K562 (cell line): ENCODE measurements around the gene RPL36AL. TPM values are rescaled to one million over a fixed set of nuclear protein-coding genes. Genes with fewer than 3 reads are reported as not detected.

Experiments used
- ATF3 ChIP-seq, 2 experiments: fragments of 450-650 bp in 1 of 2; sonication (generic) in 1 of 2; formaldehyde crosslinking in 1 of 2; IDR thresholded peaks in 1 of 2; conservative IDR thresholded peaks in 1 of 2; 2 replicates each; pipeline versions ENCODE4 v1.6.1 to v1.8.1; 2016 to 2023; ENCODE audit warnings: mild to moderate bottlenecking in 2 of 2, moderate library complexity in 2 of 2, inconsistent platforms in 1 of 2, missing genetic modification reagents in 1 of 2
- BRF1 ChIP-seq: IDR thresholded peaks from 3 replicates; pipeline ENCODE4 v1.6.1; 2011; ENCODE audit warnings: borderline replicate concordance, mild to moderate bottlenecking; ENCODE audit not compliant: insufficient read length; ENCODE audit errors: extremely low read depth
- CREB1 ChIP-seq, 2 experiments: sonication (generic) in 1 of 2; formaldehyde crosslinking in 1 of 2; IDR thresholded peaks; 2 replicates each; pipeline versions ENCODE4 v1.6.1 to v1.8.0; 2012 to 2022; ENCODE audit warnings: inconsistent platforms in 1 of 2, mild to moderate bottlenecking in 1 of 2, missing genetic modification reagents in 1 of 2, moderate library complexity in 1 of 2
- CTBP1 ChIP-seq: fragments of 450-650 bp; IDR thresholded peaks from 2 replicates; pipeline ENCODE4 v1.6.1; 2016; ENCODE audit warnings: borderline replicate concordance
- ELF2 ChIP-seq: fragments of 250-450 bp; sonication (Bioruptor Pico); IDR thresholded peaks from 2 replicates; pipeline ENCODE4 v1.5.0; 2021; ENCODE audit warnings: mild to moderate bottlenecking
- GTF2E2 ChIP-seq: fragments of 200-800 bp; sonication (Bioruptor generic); IDR thresholded peaks from 2 replicates; pipeline ENCODE4 v1.6.1; 2016; ENCODE audit warnings: missing genetic modification characterization, missing compliant biosample characterization
- HNRNPH1 ChIP-seq: fragments of 200-400 bp; formaldehyde crosslinking; optimal IDR thresholded peaks from 2 replicates; pipeline ENCODE3; 2017; ENCODE audit warnings: low read depth, mild to moderate bottlenecking, low read length, moderate library complexity
- NFE2L1 ChIP-seq: fragments of 450-650 bp; IDR thresholded peaks from 2 replicates; pipeline ENCODE4 v1.6.1; 2016; ENCODE audit warnings: missing genetic modification characterization, low read depth, mild to moderate bottlenecking, missing compliant biosample characterization, moderate library complexity, borderline replicate concordance
- POU5F1 ChIP-seq: fragments of 150-350 bp; IDR thresholded peaks from 2 replicates; pipeline ENCODE4 v1.6.1; 2014; ENCODE audit warnings: borderline replicate concordance, low read length, low read depth, mild to moderate bottlenecking; ENCODE audit not compliant: partially characterized antibody
- RBM39 ChIP-seq: fragments of 200-400 bp; formaldehyde crosslinking; optimal IDR thresholded peaks from 2 replicates; pipeline ENCODE3; 2018; ENCODE audit warnings: low read depth, low read length
- RFX7 ChIP-seq: fragments of 250-450 bp; sonication (Bioruptor Pico); IDR thresholded peaks from 2 replicates; pipeline ENCODE4 v1.5.1; 2021; ENCODE audit warnings: mild to moderate bottlenecking
- SMAD4 ChIP-seq: fragments of 250-450 bp; sonication (Bioruptor Pico); conservative IDR thresholded peaks from 2 replicates; pipeline ENCODE4 v1.8.0; 2021; ENCODE audit warnings: inconsistent platforms, mild to moderate bottlenecking, moderate library complexity
- SNRNP70 ChIP-seq: fragments of 200-400 bp; formaldehyde crosslinking; optimal IDR thresholded peaks from 2 replicates; pipeline ENCODE3; 2017; ENCODE audit warnings: low read depth, low read length
- TARDBP ChIP-seq: fragments of 450-650 bp; IDR thresholded peaks from 2 replicates; pipeline ENCODE4 v1.6.1; 2016
- TCF3 ChIP-seq: sonication (generic); formaldehyde crosslinking; IDR thresholded peaks from 2 replicates; pipeline ENCODE4 v1.4.0; 2020; ENCODE audit warnings: mild to moderate bottlenecking, missing genetic modification reagents
- THAP7 ChIP-seq: fragments of 250-450 bp; sonication (Bioruptor Pico); IDR thresholded peaks from 2 replicates; pipeline ENCODE4 v1.5.0; 2021
- YY1 ChIP-seq, 3 experiments: IDR thresholded peaks; 2 replicates each; pipeline ENCODE4 v1.6.1; 2011; ENCODE audit warnings: low read length in 2 of 3, mild to moderate bottlenecking in 2 of 3, moderate library complexity in 2 of 3, borderline replicate concordance in 1 of 3, control low read depth in 1 of 3, low read depth in 1 of 3; ENCODE audit not compliant: insufficient read depth in 3 of 3, insufficient replicate concordance in 2 of 3, control insufficient read depth in 1 of 3, insufficient read length in 1 of 3; ENCODE audit errors: extremely low read depth in 1 of 3
- polyA plus RNA-seq, 8 experiments: library from polyadenylated mRNA; depleted of rRNA in 4 of 8; stranded (reverse) in 5 of 8; unstranded in 3 of 8; fragments of >200 nt; fragmentation: Nextera tagmentation in 2 of 8; fragmentation: Illumina TruSeq in 1 of 8; extraction: Ambion mirVana in 2 of 8; extraction: Trizol in 1 of 8; gene quantifications; 2 replicates each; pipeline versions ENCODE4 v1.2.1 to v1.2.3, GENCODE V29; 2011 to 2014; ENCODE audit warnings: inconsistent platforms in 1 of 8, missing spikeins in 1 of 8
- total RNA-seq, 7 experiments: library from RNA; depleted of rRNA in 6 of 7; stranded (reverse); fragments of >200 nt in 6 of 7; fragmentation: Illumina TruSeq in 2 of 7; extraction: Trizol in 2 of 7; gene quantifications; 2 replicates each; pipeline versions ENCODE4 v1.2.1 to v1.2.3, GENCODE V29; 2011 to 2021; ENCODE audit warnings: low replicate concordance in 1 of 7
- TF ChIP-seq, protein P1 (sequence below): fragments of 200-800 bp; sonication (Bioruptor generic); IDR thresholded peaks from 2 replicates; pipeline ENCODE4 v1.6.1; 2017; ENCODE audit warnings: missing genetic modification characterization, missing compliant biosample characterization
- TF ChIP-seq, protein P2 (sequence below): sonication (generic); formaldehyde crosslinking; IDR thresholded peaks from 2 replicates; pipeline ENCODE4 v1.8.0; 2023; ENCODE audit warnings: mild to moderate bottlenecking, missing genetic modification reagents

RPL36AL gene
- total and polyA plus RNA-seq, 9 of the 15 experiments (the other 6 are each of a cell fraction or from before 2014, with no cell fraction given), result 146 to 674 (median 360) TPM

DNA sequence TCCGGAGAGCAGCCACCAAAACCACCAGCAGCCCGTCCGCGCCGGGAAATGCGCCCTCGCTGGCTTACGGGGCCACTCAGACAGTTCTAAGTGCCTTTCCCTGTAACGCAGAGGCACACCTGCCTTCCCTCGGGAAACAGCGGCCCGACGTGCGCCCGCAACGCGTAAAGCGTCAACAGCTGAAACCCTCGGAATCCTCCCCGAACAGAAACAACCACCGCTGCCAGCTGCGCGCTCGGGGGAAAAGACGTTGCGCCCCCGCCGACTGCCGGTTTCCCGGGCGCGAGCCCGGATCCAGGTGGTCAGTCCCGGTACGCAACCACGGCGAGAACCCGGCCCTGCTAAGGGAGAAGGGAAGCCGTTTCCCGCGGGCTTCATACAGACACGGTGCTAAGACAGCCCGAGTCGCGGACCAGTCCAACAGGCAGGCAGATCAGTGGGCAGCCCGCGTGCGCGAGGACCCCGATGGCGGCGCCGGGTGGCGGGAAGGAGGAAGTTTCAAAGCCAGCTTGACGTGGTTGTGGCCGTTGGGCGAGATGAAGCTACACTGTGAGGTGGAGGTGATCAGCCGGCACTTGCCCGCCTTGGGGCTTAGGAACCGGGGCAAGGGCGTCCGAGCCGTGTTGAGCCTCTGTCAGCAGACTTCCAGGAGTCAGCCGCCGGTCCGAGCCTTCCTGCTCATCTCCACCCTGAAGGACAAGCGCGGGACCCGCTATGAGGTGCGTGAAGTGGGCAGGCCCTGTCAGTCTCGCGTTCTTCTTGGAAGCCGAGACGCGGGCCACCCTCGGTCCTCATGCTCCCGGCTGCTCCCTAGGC lies 21.7 kb downstream of the RPL36AL start, which contains the start of gene LRR1 (continued):
- TF ChIP-seq, protein P1, sequence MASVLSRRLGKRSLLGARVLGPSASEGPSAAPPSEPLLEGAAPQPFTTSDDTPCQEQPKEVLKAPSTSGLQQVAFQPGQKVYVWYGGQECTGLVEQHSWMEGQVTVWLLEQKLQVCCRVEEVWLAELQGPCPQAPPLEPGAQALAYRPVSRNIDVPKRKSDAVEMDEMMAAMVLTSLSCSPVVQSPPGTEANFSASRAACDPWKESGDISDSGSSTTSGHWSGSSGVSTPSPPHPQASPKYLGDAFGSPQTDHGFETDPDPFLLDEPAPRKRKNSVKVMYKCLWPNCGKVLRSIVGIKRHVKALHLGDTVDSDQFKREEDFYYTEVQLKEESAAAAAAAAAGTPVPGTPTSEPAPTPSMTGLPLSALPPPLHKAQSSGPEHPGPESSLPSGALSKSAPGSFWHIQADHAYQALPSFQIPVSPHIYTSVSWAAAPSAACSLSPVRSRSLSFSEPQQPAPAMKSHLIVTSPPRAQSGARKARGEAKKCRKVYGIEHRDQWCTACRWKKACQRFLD, result peak; percentile 73
- TF ChIP-seq HNRNPH1 (no peak), TARDBP (no peak), YY1 (IDR thresholded peaks at IDR 0.05; ENCODE audit: borderline replicate concordance in 1 of 3, control insufficient read depth in 1 of 3, extremely low read depth in 1 of 3, insufficient read depth in 3 of 3, insufficient read length in 1 of 3, insufficient replicate concordance in 2 of 3, low read depth in 1 of 3, low read length in 2 of 3) (peak; percentile 68 to 93 (median 87)), ELF2 (CRISPR knock-in tag) (no peak), RBM39 (no peak), SMAD4 (CRISPR knock-in tag) (peak; percentile 23; the same call in 1 of the 2 replicates), CTBP1 (peak; percentile 34; the same call in 1 of the 2 replicates), ATF3 (IDR thresholded peaks at IDR 0.05) (no peak), ATF3 (CRISPR knock-in tag; conservative IDR thresholded peaks at IDR 0.05) (no peak), GTF2E2 (tag) (peak; percentile 80; the same call in 1 of the 2 replicates), TCF3 (CRISPR knock-in tag) (no peak; the same call in 1 of the 2 replicates), NFE2L1 (tag) (no peak), RFX7 (CRISPR knock-in tag) (no peak), SNRNP70 (no peak), BRF1 (no peak), THAP7 (CRISPR knock-in tag) (no peak), POU5F1 (no peak), CREB1 (IDR thresholded peaks at IDR 0.05) (peak; percentile 38), CREB1 (CRISPR knock-in tag; IDR thresholded peaks at IDR 0.05) (no peak)
- TF ChIP-seq, protein P2, sequence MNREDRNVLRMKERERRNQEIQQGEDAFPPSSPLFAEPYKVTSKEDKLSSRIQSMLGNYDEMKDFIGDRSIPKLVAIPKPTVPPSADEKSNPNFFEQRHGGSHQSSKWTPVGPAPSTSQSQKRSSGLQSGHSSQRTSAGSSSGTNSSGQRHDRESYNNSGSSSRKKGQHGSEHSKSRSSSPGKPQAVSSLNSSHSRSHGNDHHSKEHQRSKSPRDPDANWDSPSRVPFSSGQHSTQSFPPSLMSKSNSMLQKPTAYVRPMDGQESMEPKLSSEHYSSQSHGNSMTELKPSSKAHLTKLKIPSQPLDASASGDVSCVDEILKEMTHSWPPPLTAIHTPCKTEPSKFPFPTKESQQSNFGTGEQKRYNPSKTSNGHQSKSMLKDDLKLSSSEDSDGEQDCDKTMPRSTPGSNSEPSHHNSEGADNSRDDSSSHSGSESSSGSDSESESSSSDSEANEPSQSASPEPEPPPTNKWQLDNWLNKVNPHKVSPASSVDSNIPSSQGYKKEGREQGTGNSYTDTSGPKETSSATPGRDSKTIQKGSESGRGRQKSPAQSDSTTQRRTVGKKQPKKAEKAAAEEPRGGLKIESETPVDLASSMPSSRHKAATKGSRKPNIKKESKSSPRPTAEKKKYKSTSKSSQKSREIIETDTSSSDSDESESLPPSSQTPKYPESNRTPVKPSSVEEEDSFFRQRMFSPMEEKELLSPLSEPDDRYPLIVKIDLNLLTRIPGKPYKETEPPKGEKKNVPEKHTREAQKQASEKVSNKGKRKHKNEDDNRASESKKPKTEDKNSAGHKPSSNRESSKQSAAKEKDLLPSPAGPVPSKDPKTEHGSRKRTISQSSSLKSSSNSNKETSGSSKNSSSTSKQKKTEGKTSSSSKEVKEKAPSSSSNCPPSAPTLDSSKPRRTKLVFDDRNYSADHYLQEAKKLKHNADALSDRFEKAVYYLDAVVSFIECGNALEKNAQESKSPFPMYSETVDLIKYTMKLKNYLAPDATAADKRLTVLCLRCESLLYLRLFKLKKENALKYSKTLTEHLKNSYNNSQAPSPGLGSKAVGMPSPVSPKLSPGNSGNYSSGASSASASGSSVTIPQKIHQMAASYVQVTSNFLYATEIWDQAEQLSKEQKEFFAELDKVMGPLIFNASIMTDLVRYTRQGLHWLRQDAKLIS, result no peak
